ENCODE data around the gene ZEB1. TPM values are rescaled to one million over a fixed set of nuclear protein-coding genes. Genes with fewer than 3 reads are reported as not detected.

Gene ZEB1
- total and polyA plus RNA-seq, 2 of the 13 experiments (the other 11 are each of a cell fraction or from before 2014, with no cell fraction given), result 9.6 to 18.0 TPM

- WGBS (ENCODE audit: low lambda C conversion rate), result 95% methylated on average over 2 of the region's 2 CpGs
- H3K9me3 ChIP-seq (ENCODE audit: low read length), result no peaks in the 10 kb centered on the region
- 0 out of 2 replicates have a peak, but pooled peaks cover 5% of the 10 kb centered on the region for H3K4me1 ChIP-seq (ENCODE audit: insufficient read depth, low read length)
- in situ Hi-C loops (cut with HindIII; ENCODE audit: extremely low pct_ligation_motif_present, low pct_unique_long_range_greater_than_20kb), result no loop called here
- no peaks in the 10 kb centered on the region for H3K27me3 ChIP-seq (ENCODE audit: control insufficient read depth in 1 of 2, insufficient read depth in 2 of 2, low read length in 2 of 2)
- no peak overlapping the region for H3K4me2 ChIP-seq (ENCODE audit: low read depth, low read length)
- no peak overlapping the region for H2AFZ ChIP-seq (ENCODE audit: low read length)
- TF ChIP-seq TFE3 (CRISPR knock-in tag; IDR thresholded peaks at IDR 0.05), result no peak
- 0 out of 2 replicates have a peak, but pooled peaks have one; percentile 20 for TF ChIP-seq FOXA3 (CRISPR knock-in tag; IDR thresholded peaks at IDR 0.05)
- no peak for TF ChIP-seq SYNCRIP (IDR thresholded peaks at IDR 0.05; ENCODE audit: insufficient read depth, low read depth, low read length)
- no peak for TF ChIP-seq ZNF788 (CRISPR knock-in tag; IDR thresholded peaks at IDR 0.05; ENCODE audit: borderline replicate concordance)
- peak; percentile 44; the same call in 1 of the 2 replicates for TF ChIP-seq BCL6 (CRISPR knock-in tag; IDR thresholded peaks at IDR 0.05)
- H3K9ac ChIP-seq (ENCODE audit: insufficient read depth, low read depth, low read length), result no peak overlapping the region
- CTCF ChIA-PET (ENCODE audit: low intra/inter-chr PET ratio, low total read pairs), result no interaction called here
- H4K20me1 ChIP-seq (ENCODE audit: insufficient read depth, low read length), result 0 out of 2 replicates have a peak, but pooled peaks cover 9% of the 10 kb centered on the region
- H3K79me2 ChIP-seq (ENCODE audit: insufficient read depth, low read length), result peaks cover 20% of the 10 kb centered on the region
- intact Hi-C loops (cut with micrococcal nuclease; ENCODE audit: unreplicated experiment), result no loop called here
- FAIRE-seq (no peak), DNase-seq (ENCODE audit: low spot score) (no peak), ATAC-seq (no peak)
- H3K4me3 ChIP-seq (replicated peaks in 1 of 3; ENCODE audit: insufficient read depth in 1 of 3, low read depth in 2 of 3, low read length in 3 of 3), result no peak overlapping the region
- POLR2A ChIA-PET, result no interaction called here
- no TSS peak for BruUV-seq (replicated peaks)
- H3K36me3 ChIP-seq (replicated peaks in 1 of 2; ENCODE audit: control insufficient read depth in 1 of 2, insufficient read depth in 2 of 2, low read length in 2 of 2), result no peaks in the 10 kb centered on the region
- H3K27ac ChIP-seq (ENCODE audit: extremely low read length, insufficient read depth, low read length), result no peak overlapping the region
Observed at GRCh38 chr10:31374146-31374696, 55.2 kb downstream of the ZEB1 start.

- peaks cover 19% of the 10 kb centered on the region for H3K79me2 ChIP-seq (ENCODE audit: insufficient read depth, low read length)
- H2AFZ ChIP-seq (ENCODE audit: low read length), result no peak overlapping the region
- DNase-seq (ENCODE audit: low spot score), result no peak
- no peaks in the 10 kb centered on the region for H3K36me3 ChIP-seq (replicated peaks in 1 of 2; ENCODE audit: control insufficient read depth in 1 of 2, insufficient read depth in 2 of 2, low read length in 2 of 2)
- in situ Hi-C loops (cut with HindIII; ENCODE audit: extremely low pct_ligation_motif_present, low pct_unique_long_range_greater_than_20kb), result no loop called here
- 95% methylated on average over 1 of the region's 1 CpG for WGBS (ENCODE audit: low lambda C conversion rate)
- no peak overlapping the region for H3K27ac ChIP-seq (ENCODE audit: extremely low read length, insufficient read depth, low read length)
- H3K9me3 ChIP-seq (ENCODE audit: low read length), result no peaks in the 10 kb centered on the region
- no peak for FAIRE-seq
- no peak overlapping the region for H3K9ac ChIP-seq (ENCODE audit: insufficient read depth, low read depth, low read length)
- H3K4me2 ChIP-seq (ENCODE audit: low read depth, low read length), result no peak overlapping the region
- H3K4me1 ChIP-seq (ENCODE audit: insufficient read depth, low read length), result no peaks in the 10 kb centered on the region
- ATAC-seq, result no peak
- intact Hi-C loops (cut with micrococcal nuclease; ENCODE audit: unreplicated experiment), result no loop called here
- H3K27me3 ChIP-seq (ENCODE audit: control insufficient read depth in 1 of 2, insufficient read depth in 2 of 2, low read length in 2 of 2), result no peaks in the 10 kb centered on the region
- POLR2A ChIA-PET, result no interaction called here
- CTCF ChIA-PET (ENCODE audit: low intra/inter-chr PET ratio, low total read pairs), result no interaction called here
- no peak overlapping the region for H3K4me3 ChIP-seq (replicated peaks in 1 of 3; ENCODE audit: insufficient read depth in 1 of 3, low read depth in 2 of 3, low read length in 3 of 3)
- no TSS peak for BruUV-seq (replicated peaks)
- H4K20me1 ChIP-seq (ENCODE audit: insufficient read depth, low read length), result no peaks in the 10 kb centered on the region; the same call in 1 of the 2 replicates
- TF ChIP-seq IKZF5 (CRISPR knock-in tag; IDR thresholded peaks at IDR 0.05) (no peak), ZNF781 (CRISPR knock-in tag; IDR thresholded peaks at IDR 0.05; ENCODE audit: borderline replicate concordance, not compliant biosample characterization) (no peak), NONO (IDR thresholded peaks at IDR 0.05) (no peak), NONO (CRISPR knock-in tag; conservative IDR thresholded peaks at IDR 0.05) (no peak), ZNF562 (CRISPR knock-in tag; IDR thresholded peaks at IDR 0.05; ENCODE audit: borderline replicate concordance) (no peak), NFIC (IDR thresholded peaks at IDR 0.05; ENCODE audit: low read length) (no peak), DBP (CRISPR knock-in tag; IDR thresholded peaks at IDR 0.05; ENCODE audit: not compliant biosample characterization) (no peak), SP140L (CRISPR knock-in tag; IDR thresholded peaks at IDR 0.05; ENCODE audit: borderline replicate concordance) (no peak), ZSCAN21 (CRISPR knock-in tag; IDR thresholded peaks at IDR 0.05; ENCODE audit: borderline replicate concordance) (no peak), ZNF230 (CRISPR knock-in tag; IDR thresholded peaks at IDR 0.05) (no peak), KDM4B (CRISPR knock-in tag; IDR thresholded peaks at IDR 0.05) (no peak), MEIS2 (CRISPR knock-in tag; IDR thresholded peaks at IDR 0.05) (no peak)
Observed at GRCh38 chr10:31381171-31381570, 62.2 kb downstream of the ZEB1 start.
